GM03348 (cell line): Measurements from ENCODE around the gene RBPJL.

Experiments
- DNase-seq: peaks from one replicate; pipeline ENCODE4 v3.0.0; 2012; ENCODE audit warnings: low spot score

Gene RBPJL

GRCh38 chr20:45293041-45294002, 13.3 kb upstream of the RBPJL start:
- DNase-seq, result peak; percentile 91

GRCh38 chr20:45294003-45294368, 12.7 kb upstream of the RBPJL start:
- DNase-seq, result no peak

GRCh38 chr20:45294659-45295058, 12.0 kb upstream of the RBPJL start:
- no peak for DNase-seq

- DNase-seq, result no peak
Observed at GRCh38 chr20:45297786-45298497, 8.7 kb upstream of the RBPJL start.

- DNase-seq, result no peak
Observed at GRCh38 chr20:45299786-45300185, 6.9 kb upstream of the RBPJL start.

- DNase-seq, result peak; percentile 38
Observed at GRCh38 chr20:45300961-45301360, 5.7 kb upstream of the RBPJL start.

- DNase-seq, result no peak
Observed at GRCh38 chr20:45301824-45302271, 4.8 kb upstream of the RBPJL start.

GRCh38 chr20:45303586-45304463, 2.8 kb upstream of the RBPJL start:
- DNase-seq, result no peak

- DNase-seq, result no peak
Observed at GRCh38 chr20:45304464-45304999, 2.1 kb upstream of the RBPJL start.

- DNase-seq, result no peak
Observed at GRCh38 chr20:45305262-45305661, 1.4 kb upstream of the RBPJL start.

GRCh38 chr20:45307076-45307640, 518 bp downstream of the RBPJL start:
- no peak for DNase-seq

GRCh38 chr20:45308117-45308778, 1.6 kb downstream of the RBPJL start, which contains the start of gene MATN4:
Gene MATN4 (minus strand): TSS chr20:45308299. CDS start chr20:45305582, 2,717 bp downstream.
- DNase-seq, result peak; percentile 48

- no peak for DNase-seq
Observed at GRCh38 chr20:45309075-45309474, 2.4 kb downstream of the RBPJL start.

GRCh38 chr20:45311589-45312211, 5.1 kb downstream of the RBPJL start:
- peak; percentile 88 for DNase-seq

GRCh38 chr20:45312241-45312640, 5.6 kb downstream of the RBPJL start:
- no peak for DNase-seq

- DNase-seq, result no peak
Observed at GRCh38 chr20:45313065-45313695, 6.5 kb downstream of the RBPJL start.

GRCh38 chr20:45313943-45314342, 7.3 kb downstream of the RBPJL start:
- DNase-seq, result no peak

- no peak for DNase-seq
Observed at GRCh38 chr20:45315672-45316071, 9.0 kb downstream of the RBPJL start.

GRCh38 chr20:45316150-45317080, 9.8 kb downstream of the RBPJL start:
- no peak for DNase-seq
